HG03039 (cell line): ENCODE data around the gene ESYT2.
"Not testable (repeated sequence)": the region's sequence is repeated elsewhere in the genome, so short reads cannot be mapped to it uniquely, and the experiment has no call there.

Experiments used
- ATAC-seq: cut with Tn5 transposase; IDR thresholded peaks from one replicate; pipeline ENCODE4 v1.9.1; 2021; ENCODE audit warnings: mild to moderate bottlenecking, moderate library complexity; ENCODE audit not compliant: unreplicated experiment

Gene ESYT2

DNA sequence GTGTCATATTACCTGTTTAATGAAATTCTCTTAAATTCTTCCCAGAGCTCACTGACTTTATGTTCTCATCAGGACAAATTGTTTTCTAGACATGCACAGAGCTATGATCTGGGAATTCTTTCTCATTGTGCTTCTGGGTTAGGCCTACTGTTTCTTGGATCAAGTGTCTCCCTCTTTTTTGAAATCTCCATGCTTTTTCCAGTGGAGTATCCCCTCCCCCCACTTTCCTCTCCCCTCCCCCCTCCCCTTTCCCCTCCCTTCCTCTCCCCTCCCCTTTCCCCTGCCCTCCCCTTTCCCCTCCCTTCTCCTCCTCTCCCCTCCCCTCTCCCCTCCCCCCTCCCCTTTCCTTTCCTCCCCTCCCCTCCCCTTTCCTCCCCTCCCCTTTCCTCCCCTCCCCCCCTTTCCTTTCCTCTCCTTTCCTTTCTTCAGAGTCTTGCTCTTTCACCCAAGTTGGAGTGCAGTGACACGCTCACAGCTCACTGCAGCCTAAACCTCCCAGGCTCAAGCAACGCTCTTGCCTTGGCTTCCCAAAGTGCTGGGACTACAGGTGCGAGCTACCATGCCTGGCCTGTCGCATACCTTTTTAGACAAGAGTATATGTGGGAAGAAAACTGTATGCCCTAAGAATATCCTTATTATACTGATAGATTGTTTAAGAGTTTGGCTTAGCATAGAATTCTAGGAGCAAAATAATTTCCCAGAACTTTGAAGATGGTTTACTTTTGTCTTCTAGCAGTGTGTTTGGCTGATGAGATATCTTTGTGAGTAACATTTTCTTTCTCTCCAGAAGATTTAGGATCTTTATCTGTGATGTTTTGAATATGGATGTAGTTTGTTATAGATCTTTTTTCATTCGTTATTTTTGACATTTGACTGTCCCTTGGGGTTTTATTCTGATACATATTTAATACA is 29.5 kb upstream of the ESYT2 start:
- ATAC-seq = no peak

DNA sequence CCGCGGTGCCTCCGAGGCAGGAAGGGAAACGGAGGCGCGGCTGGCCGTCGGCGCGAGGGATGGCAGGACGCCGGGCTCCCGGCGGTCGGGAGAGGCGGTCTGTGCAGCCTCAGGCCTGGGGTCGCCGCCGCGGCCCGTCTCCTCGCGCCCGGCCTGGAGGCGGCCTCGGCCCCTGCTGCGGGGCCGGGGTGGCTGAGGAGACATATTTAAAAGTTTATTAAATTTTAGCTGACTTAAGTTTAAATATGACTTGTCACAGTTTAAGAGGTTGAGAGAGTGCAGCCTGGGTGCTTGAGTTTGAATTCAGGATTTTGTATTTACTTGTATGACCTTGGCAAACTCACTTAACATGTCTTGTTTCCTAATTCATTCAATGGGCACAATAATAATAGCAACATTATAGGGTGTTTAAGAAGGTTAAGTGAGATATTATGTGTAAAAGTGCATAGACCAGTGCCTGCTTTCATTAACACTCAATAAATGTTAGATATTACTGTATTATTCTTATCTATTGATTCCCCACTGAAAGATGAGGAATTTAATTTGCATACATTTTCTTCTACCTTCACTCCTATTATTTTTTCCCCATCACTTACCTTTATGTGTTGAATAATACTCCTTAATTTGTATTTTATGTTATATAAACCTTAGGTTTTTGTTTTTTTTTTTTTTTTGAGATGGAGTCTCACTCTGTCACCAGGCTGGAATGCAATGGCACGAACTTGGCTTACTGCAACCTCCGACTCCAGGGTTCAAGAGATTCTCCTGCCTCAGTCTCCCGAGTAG is 27.8 kb upstream of the ESYT2 start:
- ATAC-seq = no peak

- no peak for ATAC-seq
These were observed 25.4 kb upstream of the ESYT2 start for GRCh38 chr7:158854681-158855081.

- no peak for ATAC-seq
These were observed 21.3 kb upstream of the ESYT2 start for GRCh38 chr7:158850545-158851102.

DNA sequence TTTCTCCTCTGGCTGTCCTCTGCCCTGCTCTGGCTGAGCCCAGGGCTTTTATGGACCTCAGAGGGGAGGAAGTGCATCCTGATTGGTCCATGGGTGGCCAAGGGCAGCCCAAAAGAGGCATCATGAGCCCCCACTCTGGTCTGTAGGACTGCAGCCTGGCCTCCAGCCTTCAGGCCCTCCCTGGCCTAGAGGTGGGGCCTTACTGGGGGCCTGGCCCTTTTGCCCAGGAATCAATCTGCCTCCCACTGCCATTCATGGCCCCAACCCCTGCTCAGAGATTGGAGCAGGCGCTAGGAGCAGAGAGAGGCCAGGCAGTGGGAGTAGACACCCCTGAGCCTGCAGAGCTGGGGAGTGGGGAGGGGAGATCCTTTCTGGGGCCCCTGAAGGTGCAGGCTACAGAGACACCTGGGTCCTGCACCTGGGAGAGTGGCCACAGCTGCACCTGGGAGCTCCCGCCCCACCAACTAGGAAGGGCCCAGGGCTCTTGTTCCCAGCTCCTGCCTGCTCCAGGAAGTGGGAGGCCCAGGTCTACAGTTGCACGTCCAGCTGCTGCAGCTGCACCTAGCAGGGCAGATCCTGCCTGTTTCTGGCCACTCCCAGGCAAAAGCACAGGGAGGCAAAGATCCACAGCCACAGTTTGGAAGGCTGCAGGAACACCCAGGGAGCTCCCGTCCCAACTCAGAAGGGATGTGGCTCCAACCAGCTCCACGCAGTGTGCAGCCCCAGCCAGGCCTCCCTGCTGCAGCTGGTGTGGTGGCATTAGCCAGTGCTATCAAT is 20.6 kb upstream of the ESYT2 start:
- no peak for ATAC-seq

- ATAC-seq = no peak
These were observed 20.1 kb upstream of the ESYT2 start for GRCh38 chr7:158849442-158849767.

- no peak for ATAC-seq
These were observed 18.1 kb upstream of the ESYT2 start for GRCh38 chr7:158847451-158847866.

DNA sequence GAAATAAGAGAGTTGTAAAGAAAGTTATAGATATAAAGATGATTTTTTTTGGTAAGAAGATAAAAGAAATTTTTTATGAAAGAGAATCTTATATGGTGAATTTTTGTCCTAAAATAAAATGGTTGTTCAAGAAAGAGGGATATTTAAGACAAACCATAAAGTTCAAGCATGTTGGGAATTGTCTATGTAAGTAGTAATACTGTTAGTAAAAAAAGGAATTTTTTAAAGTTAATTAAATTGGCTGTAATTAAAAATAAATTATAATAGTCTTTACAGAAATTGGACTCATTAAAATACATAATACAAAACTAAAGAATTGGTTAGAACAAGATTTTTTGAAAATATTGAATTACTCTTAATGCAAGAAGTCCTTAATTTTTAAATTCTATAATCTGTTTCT is 17.0 kb upstream of the ESYT2 start:
- ATAC-seq = no peak

GRCh38 chr7:158843771-158844170 is 14.5 kb upstream of the ESYT2 start:
- ATAC-seq = no peak

DNA sequence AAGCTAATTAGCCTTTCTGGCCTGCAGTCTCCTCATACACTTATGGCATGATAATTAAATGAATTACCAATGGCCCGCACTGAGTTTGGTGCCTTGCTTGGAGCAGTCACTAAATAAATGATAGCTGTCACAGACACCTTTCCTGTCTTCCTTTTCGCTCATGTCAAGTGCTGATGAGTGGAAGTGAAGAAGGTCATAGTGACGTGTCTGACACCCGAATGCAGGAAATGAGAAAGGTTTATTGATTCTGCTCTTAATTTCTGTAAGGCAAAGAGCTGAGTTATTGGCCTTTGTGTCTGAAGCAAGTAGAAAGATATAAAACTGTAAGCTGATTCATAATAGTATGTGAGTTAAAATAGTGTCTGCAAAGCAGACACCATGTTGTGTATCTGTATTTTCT is 13.2 kb upstream of the ESYT2 start:
- no peak for ATAC-seq

- ATAC-seq = no peak
These were observed 11.3 kb upstream of the ESYT2 start for GRCh38 chr7:158840604-158841003.

DNA sequence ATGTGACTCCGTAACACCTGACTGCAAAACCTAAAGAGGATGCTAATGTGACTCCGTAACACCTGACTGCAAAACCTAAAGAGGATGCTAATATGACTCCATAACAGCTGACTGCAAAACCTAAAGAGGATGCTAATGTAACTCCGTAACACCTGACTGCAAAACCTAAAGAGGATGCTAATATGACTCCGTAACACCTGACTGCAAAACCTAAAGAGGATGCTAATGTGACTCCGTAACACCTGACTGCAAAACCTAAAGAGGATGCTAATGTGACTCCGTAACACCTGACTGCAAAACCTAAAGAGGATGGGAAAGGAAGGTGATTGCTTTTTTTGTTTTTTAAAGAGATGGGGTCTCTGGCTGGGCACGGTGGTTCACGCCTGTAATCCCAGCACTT is 9.9 kb upstream of the ESYT2 start:
- not testable (repeated sequence) for ATAC-seq

- ATAC-seq = no peak
These were observed 8.7 kb upstream of the ESYT2 start for GRCh38 chr7:158837790-158838637.

DNA sequence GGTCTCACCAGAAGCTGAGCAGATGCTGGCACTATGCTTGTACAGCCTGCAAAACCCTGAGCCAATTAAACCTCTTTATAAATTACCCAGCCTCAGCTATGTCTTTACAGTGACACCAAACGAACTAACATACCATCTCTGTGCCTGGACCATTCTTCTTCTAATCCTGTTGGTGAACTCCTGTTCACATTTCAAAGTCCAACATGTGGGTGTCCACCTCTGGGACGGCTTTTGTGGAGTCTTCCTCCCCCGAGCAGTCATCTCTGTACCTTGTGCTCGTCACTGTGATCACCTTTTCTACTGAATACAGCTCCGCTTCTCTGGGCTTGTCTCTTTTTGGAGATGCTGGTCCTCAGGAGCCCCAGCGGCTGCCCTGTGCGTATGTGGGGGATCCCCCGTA is 7.4 kb upstream of the ESYT2 start:
- no peak for ATAC-seq

GRCh38 chr7:158834878-158835784 is 5.8 kb upstream of the ESYT2 start:
- ATAC-seq = no peak

DNA sequence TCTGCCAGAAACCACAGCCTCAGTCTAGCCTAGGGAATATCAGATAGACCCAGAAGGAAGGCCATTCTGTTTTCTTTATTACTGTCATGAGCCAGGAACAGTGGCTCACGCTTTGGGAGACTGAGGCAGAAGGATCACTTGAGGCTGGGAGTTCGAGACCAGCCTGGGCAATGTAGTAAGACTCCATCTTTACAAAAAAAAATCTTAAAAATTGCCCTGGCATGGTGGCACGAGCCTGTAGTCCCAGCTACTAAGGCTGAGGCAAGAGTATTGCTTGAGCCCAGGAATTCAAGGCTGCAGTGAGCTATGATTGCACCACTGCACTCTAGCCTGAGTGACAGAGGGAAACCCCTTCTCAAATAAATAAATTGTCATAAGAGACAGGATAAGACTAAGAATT is 3.7 kb upstream of the ESYT2 start:
- no peak for ATAC-seq

GRCh38 chr7:158831738-158832091 is 2.4 kb upstream of the ESYT2 start:
- no peak for ATAC-seq

- ATAC-seq = no peak
These were observed 958 bp upstream of the ESYT2 start for GRCh38 chr7:158830211-158830723.

GRCh38 chr7:158829021-158829341 is 328 bp downstream of the ESYT2 start:
- ATAC-seq = peak; percentile 45
